Stimulated activated CD4-positive, alpha-beta T cell treated with anti-CD3 and anti-CD28 coated beads, Interleukin-1b, Interleukin-23, amount 100 ng/mL, for 4 hours (primary cell): Measurements from ENCODE around the gene FMC1.
"Not testable (repeated sequence)": the region's sequence is repeated elsewhere in the genome, so short reads cannot be mapped to it uniquely, and the experiment has no call there.

ENCODE experiments used
- DNase-seq, 2 donors: peaks; one replicate each; pipeline ENCODE4 v3.0.0-alpha.2; 2020; ENCODE audit warnings: low read depth in 2 of 2

Gene FMC1

DNA sequence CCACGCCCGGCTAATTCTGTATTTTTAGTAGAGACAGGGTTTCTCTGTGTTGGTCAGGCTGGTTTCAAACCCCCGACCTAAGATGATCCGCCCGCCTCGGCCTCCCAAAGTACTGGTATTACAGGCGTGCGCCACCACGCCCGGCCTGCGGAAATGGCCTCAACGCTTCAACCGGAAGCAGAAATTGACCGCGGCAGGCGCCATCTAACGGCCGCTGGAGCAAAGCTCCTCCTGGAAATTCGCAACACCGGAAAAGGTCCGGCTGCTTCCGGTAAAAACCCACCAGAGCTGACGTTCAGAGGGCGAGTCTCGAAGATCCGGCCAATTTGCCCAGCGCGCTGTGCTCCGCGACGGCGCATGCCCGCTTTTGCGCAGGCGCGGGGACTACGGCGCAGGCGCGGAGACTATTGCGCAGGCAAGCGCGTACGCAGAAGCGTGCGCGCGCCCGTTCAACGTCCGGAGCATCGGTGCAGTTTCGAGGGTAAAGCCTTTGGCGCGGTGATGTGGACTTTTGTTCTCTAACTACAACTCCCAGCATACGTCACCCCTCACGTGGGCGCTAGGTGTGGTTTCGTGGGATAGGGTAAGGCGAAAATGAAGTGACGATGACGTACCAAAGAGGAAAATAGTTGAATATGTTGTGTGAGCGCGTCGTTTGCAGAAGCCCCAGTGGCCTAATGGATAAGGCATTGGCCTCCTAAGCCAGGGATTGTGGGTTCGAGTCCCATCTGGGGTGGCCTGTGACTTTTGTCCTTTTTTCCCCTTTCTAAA, 915 bp upstream of the FMC1 start:
- DNase-seq = peak; percentile 91 to 99

DNA sequence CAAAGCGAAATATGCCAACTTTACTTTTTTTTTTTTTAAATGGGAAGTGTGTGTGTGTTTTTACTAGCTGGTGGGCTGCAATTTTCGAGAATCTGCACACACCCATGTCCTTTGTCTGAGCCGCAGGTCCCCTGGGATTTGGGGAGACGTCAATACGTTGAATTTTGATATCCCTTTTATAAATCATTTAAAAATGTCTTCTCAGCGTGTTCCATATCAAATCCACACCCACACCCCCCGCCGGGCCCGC, 404 bp upstream of the FMC1 start:
- DNase-seq = peak in 1 of 2 donors; percentile 65

DNA sequence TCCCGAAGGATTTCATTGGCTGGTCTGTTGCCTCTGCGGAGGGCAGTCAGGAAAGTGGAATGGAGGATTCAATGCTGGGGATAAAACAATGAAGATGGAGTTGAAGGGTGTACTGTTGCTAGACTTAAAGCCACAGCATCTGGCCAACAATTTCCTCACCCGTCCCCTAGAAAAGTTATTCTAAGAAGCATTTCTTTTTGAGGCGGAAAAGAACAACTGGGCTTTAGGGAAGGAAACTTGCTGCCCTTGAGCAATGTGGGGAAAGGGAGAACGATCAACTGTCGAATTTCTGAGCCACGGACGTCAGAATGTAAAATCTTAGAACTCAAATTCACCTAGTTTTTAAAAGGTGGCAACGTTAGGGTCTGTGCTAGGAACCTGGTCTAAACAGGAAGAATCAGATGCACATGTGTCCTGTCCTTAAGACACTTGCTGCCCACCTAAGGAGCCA, 664 bp downstream of the FMC1 start:
- DNase-seq = no peak

DNA sequence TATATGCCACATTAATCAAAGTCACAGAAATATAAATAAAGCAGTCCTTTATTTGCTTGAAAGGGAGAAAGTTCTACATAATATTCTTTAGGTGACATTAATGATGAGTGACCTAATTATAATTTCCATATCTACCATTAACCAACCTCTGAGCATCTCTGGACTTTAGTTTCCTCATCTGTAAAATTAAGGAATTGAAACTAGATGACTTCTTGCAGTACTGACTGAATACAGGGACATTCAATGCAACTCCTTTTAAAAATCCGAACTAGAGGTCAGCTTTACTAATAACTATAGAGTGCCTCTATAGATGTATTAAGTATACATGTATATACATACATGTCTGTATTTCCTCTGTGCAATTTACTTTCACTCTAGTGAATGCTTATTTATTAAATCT, 3.9 kb downstream of the FMC1 start:
- no peak for DNase-seq

DNA sequence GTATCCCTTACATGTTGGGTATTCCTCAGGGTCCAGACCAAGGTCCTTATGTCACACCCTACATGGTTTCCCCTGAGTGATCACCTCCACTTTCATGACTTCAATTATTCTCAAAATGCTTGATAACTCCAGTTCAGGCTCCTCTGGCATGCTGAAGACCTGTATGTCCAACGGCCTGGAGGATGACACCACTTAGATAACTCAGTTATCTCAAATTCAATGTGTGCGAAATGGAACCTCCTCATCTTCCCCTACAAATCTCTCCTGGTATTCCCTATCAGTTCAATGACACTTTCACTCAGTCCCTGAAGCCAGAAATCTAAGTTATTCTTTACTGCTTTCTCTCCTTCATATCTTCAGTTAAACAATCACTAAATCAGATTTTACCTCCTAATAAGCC, 9.9 kb downstream of the FMC1 start:
- DNase-seq = no peak

DNA sequence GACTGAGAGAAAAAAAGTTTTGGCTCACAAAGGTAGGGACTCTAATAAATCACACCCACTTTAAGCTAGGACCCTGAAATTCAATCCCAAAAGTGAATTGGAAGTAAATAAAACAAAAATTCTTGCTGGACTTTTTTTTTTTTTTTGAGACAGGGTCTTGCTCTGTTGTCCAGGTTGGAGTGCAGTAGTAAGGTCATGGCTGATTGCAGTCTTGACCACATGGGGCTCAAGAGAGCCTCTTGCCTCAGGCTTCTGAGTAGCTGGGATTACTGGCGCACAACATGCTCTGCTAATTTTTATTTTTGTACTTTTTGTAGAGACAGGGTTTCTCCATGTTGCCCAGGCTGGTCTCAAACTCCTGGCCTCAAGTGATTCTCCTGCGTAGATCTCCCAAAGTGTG, 13.6 kb downstream of the FMC1 start:
- no peak for DNase-seq

DNA sequence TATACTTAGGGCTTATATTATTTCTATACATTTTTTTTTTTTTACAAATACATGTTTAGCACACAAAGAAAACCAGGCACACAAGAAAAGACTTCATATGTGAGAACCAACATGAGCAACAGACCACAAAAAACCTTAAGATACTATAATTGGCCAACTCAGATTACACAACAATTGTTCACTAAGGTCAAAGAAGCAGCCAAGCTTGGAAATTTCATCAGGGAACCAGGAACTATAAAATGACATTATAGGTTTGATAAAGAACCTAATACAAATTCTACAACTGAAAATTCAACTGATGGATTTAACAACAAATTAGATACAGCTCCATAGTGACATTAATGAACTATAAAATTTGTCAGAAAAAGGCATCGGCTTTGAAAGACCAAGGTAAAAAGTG, 14.2 kb downstream of the FMC1 start:
- DNase-seq = no peak

DNA sequence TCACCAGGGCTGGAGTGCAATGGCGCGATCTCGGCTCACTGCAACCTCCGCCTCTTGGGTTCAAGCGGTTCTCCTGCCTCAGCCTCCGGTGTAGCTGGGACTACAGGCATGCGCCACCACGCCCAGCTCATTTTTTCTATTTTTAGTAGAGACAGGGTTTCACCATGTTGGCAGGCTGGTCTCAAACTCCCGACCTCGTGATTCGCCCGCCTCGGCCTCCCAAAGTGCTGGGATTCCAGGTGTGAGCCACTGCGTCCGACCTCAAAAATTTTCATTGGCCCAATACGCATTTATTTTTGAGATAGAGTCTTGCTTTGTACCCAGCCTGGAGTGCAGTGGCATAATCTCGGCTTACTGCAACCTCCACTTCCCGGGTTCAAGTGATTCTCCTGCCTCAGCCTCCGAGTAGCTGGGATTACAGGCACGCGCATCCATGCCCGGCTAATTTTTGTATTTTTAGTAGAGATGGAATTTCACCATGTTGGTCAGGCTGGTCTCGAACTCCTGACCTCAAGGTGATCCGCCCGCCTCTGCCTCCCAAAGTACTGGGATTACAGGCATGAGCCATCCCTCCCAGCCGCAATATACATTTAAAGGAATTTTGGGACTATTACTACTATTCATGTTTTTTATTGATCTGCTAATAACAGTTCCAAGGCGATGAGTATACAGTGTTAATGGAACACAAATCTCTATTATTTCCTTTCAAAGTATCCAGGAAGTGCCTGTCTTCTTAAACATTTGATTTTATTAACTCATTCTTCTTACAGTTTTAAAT, 16.8 kb downstream of the FMC1 start:
- not testable (repeated sequence) for DNase-seq

DNA sequence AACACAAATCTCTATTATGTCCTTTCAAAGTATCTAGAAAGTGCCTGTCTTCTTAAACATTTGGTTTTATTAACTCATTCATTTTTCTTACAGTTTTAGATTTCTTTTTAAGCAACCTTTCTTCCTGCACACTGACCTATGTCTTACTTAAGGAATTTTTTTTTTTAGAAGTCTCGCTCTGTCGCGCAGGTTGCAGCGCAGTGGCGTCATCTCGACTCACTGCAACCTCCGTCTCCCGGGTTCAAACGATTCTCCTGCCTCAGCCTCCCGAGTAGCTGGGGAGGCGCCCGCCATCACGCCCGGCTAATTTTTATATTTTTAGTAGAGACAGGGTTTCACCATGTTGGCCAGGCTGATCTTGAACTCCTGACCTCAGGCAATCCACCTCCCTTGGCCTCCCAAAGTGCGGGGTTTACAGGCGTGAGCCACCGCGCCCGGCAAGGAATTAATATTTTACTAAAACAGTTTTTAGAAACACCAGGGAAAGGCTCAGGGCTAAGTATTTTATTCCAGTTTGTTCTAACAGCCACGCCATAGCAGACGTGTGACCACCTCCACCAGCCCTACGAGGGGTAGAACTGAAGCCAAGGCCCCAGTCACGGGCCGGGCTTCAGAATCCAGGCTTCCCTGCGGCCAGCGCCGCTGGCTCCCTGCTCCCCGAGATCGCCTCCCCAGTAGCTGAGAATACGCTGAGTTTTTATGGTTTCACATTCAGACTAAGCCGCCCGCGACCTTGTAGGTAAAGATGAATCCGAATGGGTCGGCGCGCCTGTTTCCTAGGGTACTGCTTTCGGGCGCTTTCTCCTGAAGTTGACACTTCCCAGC, 17.6 kb downstream of the FMC1 start:
- DNase-seq = peak in 1 of 2 donors; percentile 27

DNA sequence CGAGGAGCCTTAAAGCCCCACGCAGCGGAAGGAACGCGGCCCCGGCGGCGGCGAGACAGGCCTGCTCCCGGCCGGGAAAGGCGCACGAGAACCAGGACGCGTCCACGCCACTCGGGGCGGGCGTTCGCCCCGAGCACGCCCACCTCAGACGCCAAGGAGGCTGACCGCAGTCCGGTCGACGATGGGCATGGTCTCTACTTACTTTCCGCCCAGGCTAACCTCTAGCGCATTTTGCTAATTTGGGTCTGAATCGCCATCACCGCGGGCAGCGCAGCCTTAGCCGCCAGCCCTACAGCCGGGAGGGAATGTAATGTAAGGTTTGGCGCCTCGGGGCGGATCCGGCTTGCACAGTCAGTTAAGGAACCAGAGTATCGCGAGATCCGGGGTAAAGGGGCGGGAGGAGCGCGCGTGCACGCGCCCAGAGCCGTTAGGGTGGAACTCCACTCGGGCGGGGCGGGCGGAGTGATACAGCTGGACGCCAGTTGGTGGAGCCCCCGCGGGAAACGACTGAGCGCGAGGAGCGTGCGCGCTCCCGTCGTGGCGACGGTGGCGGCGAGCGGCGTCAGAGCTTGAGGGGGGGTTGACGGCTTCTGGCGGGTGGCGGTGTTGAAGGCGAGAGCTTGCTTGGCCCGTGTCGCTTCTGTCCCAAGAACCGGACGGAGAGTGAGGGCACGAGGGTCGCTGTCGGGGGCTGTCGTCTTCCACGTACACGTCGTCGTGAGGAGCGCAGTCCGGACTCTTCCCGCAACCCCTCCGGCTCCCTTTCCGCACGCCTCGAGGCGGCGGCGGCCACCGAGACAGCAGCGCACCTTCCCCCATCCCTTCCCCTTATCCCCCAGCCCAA, 18.5 kb downstream of the FMC1 start, which contains the start of gene LUC7L2:
LUC7L2 (plus strand) TSS at position 529 of the 844 bp plus-strand sequence. CDS start 368 bp downstream, outside the sequence.
- DNase-seq = peak; percentile 98 to 99

DNA sequence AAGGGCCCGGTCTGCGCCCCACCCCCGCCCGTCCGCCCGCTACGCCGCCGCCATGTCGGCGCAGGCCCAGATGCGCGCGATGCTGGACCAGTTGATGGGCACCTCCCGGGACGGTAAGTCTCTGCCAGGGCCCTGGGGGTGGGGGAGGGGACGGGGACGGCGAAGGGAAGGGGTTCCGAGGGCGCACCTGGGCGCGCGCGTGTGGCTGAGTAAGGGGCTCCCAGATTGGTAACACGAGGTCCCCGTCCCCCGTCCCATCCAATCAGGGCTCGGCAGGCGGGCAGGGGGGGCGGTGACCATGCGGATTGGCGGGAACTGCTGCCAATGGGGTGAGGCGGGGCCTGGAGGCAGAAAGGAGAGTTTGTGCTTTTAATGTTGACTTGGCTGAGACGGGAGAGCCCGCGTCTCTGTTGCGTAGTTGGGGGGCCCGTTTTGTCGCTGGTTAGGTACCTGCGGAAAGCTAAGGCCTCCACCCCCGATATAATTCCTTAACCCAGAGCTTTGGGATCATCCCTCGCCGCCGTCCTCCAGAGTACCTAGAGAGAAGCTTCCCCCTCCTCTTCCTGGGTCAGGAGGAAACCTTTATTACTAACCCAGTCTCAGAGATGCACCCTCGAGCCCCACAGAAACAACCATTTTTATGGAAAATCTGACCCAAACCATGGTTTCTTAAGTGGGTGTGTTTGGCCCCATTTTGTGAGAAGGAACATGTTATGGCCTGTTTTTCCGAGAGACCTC, 19.2 kb downstream of the FMC1 start:
- peak; percentile 96 for DNase-seq

DNA sequence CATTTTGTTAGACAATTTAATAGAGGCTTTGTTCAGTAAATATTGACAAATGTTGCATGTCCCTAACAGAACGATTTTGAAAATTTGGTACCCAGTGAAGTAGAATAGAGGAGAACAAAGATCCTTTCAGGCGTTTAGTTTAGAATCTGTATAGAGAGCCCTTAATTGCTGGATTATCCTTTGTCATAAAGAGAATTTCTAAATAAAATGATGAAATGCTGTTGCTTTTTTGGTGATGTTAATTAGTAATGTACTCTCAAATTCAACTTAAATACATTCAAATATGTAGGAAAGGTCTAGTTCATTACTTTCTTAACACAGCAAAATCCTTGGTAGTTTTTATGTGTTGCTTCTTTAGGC, 19.8 kb downstream of the FMC1 start:
- no peak for DNase-seq

DNA sequence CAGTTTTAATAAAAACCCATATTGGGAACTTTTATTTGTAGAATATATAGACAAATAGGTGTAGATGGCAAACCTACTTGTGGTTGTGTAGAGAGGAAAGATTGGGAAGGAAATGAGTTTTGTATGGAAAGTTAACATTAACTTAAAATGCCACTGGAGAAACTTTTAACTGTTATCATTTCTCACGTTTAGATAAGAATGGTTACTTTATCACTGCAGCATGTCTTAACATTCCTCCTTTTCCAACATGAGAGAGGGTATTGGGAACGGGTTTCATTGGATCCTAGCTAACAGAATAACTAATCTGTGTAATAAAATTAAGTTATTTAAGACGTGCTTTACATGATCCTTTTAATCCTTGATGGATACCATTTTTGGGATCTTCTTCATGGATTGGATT, 20.4 kb downstream of the FMC1 start:
- no peak for DNase-seq

DNA sequence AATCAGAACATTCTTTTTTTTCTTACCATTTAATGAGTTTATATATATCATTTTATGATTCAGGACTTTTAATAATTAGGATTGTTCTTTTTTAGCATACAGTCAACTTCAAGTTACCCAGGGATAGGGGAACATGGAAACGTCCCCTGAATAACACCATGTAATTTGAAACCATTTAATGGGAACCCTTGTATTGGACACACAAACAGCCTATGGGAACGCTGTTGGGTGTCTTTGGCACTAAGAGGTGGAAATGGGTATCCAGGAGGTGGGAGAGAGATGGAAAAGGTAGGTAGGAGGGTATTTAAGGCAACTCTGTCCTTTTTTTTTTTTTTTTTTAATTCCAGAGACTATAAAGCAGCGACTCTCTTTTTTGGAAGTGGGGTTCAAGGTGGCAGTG, 21.2 kb downstream of the FMC1 start:
- DNase-seq = no peak

DNA sequence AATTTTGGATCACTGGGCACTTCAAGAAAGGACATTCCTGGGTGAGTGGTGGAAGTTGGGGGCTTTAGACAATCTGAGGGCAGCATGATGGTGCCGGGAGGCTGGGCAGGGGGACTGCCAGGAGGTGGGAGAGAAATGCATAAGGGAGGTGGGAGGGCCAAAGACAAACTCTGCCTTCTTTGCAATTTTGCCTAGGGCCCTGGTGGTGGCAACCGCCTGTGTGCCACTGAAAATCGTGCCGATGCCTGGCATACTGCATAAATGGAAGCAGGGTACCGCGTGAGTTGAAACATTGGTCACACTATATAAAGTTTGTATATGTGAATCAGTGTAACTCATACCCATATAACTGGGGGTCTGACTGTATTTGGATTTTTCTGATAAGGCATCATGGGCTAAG, 21.8 kb downstream of the FMC1 start:
- DNase-seq = no peak

DNA sequence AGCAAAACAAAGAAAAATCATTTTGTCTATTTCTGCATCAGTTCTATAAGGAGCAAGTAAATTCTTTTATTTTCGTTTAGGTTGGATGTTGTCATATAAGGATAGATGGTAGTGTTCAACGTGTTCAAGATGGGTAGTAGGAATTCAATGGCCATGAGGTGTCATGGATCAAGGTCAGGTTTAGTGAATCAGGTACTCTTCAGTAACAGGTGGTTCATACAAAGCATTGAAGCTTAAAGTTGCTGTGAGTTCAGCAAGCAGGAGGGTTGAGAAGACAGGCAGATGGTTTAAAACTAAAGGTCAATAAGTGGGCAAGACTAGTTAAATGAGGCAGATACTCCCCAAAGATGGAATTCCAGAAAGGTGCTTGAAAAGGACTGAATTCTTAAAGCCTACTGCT, 24.2 kb downstream of the FMC1 start:
- no peak for DNase-seq

DNA sequence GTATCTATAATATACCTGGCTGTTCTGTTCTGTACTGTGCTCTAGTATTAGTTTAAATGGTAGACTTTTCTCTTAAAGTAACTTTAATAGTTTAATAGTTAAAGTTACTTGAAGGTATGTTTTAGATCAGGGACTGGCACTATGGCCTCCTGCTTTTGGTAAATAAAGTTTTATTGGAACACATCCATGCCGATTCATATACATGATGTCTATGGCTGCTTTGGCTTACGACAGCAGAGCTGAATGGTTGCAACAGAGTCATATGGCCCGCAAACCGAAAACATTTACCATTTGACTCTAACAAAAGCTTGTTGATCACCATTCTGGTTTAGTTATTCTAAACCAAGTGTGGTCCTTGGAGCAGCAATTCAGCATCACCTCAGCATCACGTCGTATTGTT, 25.3 kb downstream of the FMC1 start:
- no peak for DNase-seq

DNA sequence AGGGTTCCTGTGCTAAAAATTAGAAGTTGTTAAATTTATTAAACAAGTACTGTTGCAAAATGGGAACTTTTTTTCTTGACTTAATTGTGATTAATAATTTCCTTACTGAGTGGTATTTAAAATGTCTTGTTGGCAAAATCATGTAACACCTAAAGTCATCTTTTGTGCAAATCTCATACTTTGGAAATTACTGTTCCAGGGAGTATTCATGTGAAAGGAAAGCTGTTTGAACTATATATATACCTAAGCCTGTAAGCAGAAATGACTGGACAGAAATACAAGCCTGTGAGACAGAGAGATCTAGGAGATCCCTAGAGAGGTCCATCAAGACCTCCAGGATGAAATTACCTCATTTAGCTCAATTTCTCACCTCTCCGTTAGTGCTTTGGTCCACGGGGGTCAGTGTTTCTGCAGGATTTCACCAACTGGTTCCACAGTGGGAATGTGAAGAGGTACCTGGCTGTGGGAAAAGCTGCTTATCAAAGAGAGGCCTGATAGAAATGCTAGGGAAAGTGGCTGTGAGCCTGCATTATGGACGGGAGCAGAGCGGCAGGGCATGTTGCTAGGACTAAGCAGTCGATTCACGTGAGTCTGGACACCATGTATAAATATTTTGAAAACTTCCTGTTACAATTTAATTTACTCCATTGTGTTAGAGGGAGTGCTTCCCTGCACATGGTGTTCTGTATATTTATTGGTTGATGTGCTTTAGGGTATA, 26.5 kb downstream of the FMC1 start:
- no peak for DNase-seq

DNA sequence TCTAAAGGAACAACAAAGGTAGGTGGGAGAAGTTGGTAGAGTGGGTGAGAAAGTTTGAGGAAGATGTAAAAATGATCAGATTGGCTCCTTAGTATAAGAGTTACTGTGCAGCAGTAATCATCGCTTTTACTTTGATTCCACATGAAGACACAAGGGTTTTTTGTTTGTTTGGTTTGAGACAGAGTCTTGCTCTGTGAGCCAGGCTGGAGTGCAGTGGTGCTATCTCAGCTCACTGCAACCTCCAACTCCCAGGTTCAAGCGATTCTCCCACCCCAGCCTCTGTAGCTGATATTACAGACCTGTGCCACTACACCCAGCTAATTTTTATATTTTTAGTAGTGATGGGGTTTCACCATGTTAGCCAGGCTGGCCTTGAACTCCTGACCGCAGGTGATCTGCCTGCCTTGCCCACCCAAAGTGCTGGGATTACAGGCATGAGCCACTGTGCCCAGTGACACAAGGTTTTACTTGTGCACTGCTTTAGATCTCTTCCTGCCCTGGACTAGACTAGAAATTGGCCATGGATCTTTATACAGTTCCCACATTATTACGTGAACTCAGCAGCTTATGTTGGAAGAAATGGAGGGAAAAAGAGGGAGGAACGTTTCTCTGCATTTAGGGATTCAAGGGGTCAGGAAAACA, 29.3 kb downstream of the FMC1 start:
- no peak for DNase-seq

DNA sequence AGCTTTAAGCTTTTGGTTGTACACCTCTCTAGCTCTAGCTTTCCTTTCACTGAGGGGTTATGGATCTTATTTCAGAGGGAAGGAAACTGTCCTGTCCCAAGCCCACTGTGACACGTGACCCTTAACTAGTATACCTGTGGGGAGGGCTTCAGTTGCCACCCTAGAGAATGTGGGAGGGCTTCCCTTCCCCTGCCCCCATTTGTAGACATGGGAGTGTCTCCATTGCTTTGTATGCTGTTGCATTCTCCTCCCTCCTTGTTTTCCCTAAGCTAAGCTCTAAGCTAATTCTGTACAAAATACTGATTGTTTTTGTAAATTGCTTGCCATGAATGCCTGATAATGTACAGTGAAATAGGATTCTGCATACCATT, 29.8 kb downstream of the FMC1 start:
- no peak for DNase-seq
